ENCODE data around the gene ROCK2.

Gene ROCK2

DNA sequence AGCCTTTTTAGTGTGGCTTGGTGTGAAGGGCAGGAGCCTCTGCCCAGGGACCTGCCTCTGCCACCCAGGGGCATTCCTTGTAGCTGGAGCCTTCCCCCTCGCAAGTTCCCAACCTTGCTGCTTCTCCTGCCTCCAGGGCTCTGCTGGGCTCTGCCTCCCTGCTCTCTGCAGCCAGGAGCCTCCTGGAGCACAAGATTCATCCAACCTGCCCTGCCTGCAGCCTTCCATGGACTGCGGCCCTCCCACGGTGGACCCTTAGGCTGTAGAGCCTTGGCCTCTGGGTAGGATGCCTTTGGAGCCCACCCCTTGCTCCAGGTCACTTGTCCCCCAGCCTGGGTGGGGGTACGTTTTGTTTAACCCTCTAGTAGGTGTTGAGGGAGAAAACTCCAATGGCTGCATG, 186.7 kb downstream of the ROCK2 start:
- TF ChIP-seq, protein P1, sequence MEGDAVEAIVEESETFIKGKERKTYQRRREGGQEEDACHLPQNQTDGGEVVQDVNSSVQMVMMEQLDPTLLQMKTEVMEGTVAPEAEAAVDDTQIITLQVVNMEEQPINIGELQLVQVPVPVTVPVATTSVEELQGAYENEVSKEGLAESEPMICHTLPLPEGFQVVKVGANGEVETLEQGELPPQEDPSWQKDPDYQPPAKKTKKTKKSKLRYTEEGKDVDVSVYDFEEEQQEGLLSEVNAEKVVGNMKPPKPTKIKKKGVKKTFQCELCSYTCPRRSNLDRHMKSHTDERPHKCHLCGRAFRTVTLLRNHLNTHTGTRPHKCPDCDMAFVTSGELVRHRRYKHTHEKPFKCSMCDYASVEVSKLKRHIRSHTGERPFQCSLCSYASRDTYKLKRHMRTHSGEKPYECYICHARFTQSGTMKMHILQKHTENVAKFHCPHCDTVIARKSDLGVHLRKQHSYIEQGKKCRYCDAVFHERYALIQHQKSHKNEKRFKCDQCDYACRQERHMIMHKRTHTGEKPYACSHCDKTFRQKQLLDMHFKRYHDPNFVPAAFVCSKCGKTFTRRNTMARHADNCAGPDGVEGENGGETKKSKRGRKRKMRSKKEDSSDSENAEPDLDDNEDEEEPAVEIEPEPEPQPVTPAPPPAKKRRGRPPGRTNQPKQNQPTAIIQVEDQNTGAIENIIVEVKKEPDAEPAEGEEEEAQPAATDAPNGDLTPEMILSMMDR (IDR thresholded peaks at IDR 0.05): no peak
- TF ChIP-seq ZFX (IDR thresholded peaks at IDR 0.05; ENCODE audit: borderline replicate concordance): no peak
- no peak overlapping the region for H3K27ac ChIP-seq

DNA sequence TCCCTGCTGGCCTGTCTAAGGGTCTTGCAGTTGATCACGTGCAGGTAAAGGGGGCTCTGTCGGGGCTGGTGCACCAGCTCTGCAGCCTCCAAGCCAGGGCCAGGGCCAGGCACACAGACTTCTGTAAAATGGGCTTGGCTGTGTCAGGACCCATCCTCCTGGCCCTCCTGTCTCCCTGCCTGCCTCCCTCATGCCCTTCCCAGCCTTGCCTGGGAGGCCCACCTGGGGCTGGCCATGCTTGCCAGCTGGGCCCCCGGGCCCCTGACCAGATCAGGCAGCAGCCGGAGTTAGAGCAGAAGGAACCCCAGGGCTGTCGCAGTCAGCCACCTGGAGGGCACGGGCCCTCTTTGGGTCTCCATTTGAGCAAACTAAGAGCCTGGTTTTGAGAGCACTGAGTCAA, 187.1 kb downstream of the ROCK2 start:
- TF ChIP-seq, protein P1 (IDR thresholded peaks at IDR 0.05): no peak
- no peak for TF ChIP-seq ZFX (IDR thresholded peaks at IDR 0.05; ENCODE audit: borderline replicate concordance)
- H3K27ac ChIP-seq: no peak overlapping the region

DNA sequence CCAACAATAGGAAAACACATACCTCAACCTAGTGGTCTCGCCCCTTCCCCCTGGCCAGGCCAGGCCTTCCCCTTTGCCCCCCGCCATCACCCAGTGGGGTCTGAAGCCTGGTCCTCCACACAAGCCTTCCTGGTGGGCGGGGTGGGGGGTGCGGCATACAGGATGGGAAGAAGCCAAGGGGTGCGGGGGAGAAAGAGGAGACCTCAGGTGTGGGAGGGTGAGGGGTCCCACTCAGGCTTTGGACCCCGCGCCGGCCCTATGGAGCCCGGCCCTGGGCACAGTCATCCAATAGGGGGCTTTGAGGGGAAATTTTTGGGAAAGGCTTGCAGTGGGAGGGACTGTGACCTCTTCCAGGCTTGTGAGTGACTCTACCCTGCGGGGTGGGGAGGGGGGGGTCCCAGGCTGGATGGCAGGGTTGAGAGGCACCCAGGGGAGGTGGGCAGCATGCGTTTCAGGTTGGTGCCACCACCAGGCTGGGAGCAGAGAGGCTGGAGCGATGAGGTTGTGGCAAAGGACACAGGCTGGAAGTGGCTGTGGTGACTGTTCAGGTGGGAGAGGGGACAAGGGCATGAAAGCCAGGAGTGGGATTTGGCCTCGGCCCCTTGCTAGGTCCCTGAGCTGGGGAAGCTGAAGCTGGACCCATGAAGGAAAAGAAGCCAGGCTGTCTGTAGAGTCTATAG, 187.9 kb downstream of the ROCK2 start:
- no peak for TF ChIP-seq ZFX (IDR thresholded peaks at IDR 0.05; ENCODE audit: borderline replicate concordance)
- TF ChIP-seq, protein P1 (IDR thresholded peaks at IDR 0.05): no peak
- no peak overlapping the region for H3K27ac ChIP-seq

DNA sequence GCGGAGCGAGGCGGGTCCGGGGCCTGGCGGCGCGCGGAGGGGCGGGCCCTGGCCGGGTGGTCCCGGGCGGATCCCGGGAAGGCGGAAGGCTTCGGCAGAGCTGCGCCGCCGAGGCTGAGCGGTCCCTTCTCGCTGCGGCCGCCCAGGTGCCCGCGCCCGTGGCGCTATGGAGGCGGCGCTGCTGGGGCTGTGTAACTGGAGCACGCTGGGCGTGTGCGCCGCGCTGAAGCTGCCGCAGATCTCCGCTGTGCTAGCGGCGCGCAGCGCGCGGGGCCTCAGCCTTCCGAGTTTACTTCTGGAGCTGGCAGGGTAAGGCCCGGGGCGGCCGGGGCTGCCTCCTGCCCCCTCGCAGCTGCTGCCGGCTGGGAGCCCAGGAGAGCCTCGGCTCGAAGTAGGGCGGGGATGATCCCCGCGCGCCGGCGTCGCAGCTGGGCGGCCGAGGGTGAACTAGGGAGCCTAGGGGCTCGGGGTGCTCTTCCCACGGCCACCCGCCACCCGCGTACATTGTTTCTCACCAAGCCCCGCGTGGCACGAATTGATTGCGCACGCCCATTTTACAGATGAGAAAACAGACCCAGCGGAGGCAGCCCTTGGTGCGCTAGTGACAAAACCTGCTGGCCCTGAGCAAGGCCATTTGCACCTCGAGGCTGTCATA, 188.9 kb downstream of the ROCK2 start, which contains the start of gene SLC66A3:
SLC66A3 (plus strand) TSS at position 87 of the 655 bp plus-strand sequence; CDS start at position 167, 80 bp downstream.
- TF ChIP-seq, protein P1 (IDR thresholded peaks at IDR 0.05): peak; percentile 28
- TF ChIP-seq ZFX (IDR thresholded peaks at IDR 0.05; ENCODE audit: borderline replicate concordance): no peak
- H3K27ac ChIP-seq: peak within 1 kb of the TSS; percentile 84

DNA sequence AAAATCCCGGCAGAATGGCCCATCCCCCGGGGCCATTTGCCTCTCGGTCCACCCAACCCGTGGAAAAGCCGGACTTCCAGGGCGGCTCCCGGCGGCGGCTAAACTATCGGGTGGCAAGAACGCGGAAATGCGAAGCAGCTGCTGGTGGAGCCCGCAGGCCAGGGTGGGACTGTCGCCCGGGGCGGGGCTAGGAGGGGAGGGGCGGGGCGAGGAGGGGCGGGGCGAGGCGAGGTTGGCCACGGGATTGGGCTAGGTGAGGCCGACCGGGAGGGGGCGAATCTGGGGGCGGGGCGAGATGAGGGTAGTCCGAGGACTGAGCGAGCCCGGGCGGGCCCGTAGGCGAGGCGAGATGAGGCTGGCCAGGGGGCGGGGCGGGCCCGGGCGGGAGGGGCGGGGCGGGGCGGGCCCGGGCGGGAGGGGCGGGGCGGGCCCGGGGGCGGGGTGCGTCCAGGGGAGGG, 189.5 kb downstream of the ROCK2 start:
- peak overlapping the region; percentile 84 for H3K27ac ChIP-seq
- TF ChIP-seq ZFX (IDR thresholded peaks at IDR 0.05; ENCODE audit: borderline replicate concordance): no peak
- TF ChIP-seq, protein P1 (IDR thresholded peaks at IDR 0.05): no peak

DNA sequence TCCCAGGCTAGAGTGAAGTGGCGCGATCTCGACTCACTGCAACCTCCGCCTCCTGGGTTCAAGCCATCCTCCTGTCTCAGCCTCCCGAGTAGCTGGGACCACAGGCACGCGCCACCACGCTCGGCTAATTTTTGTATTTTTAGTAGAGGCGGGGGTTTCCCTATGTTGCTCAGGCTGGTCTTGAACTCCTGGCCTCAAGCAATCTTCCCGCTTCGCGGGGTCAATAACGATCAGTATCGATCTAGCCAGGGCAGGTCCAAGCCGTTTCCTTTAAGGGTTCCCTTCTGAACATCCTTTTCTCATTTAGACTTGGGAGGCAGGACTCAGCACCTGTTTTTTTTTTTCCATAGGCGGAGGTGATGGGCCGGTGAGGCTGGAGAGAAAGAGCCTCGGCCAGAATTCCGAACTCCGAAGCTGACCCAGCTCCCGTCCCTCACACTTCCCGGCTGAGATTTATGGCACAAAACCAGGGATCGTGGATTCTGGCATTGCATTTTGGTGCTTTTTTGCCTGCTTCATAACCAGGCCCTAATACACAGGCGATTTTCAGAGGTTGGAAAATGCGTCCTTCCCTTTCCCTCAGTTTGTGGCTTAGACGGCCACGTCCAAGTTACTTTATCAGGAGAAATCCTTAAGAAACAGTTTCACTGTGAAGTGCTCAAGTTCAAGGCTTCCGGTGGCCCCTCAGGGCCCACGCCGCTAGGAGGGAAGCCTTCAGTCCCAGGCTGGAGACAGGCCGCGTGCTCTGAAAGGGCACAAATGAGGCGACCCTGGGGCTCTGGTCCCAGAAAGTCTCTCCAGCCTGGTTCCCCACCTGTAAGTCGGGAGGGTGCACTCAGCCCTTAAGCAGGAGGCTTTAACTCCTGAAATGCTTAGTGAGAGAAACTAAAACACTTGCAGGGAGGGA, 190.2 kb downstream of the ROCK2 start:
- TF ChIP-seq, protein P1 (IDR thresholded peaks at IDR 0.05): no peak
- peak overlapping the region; percentile 72 for H3K27ac ChIP-seq
